ENCODE data around the gene ARAP3.
"Not testable (repeated sequence)": the region's sequence is repeated elsewhere in the genome, so short reads cannot be mapped to it uniquely, and the experiment has no call there.

ARAP3 gene, protein sequence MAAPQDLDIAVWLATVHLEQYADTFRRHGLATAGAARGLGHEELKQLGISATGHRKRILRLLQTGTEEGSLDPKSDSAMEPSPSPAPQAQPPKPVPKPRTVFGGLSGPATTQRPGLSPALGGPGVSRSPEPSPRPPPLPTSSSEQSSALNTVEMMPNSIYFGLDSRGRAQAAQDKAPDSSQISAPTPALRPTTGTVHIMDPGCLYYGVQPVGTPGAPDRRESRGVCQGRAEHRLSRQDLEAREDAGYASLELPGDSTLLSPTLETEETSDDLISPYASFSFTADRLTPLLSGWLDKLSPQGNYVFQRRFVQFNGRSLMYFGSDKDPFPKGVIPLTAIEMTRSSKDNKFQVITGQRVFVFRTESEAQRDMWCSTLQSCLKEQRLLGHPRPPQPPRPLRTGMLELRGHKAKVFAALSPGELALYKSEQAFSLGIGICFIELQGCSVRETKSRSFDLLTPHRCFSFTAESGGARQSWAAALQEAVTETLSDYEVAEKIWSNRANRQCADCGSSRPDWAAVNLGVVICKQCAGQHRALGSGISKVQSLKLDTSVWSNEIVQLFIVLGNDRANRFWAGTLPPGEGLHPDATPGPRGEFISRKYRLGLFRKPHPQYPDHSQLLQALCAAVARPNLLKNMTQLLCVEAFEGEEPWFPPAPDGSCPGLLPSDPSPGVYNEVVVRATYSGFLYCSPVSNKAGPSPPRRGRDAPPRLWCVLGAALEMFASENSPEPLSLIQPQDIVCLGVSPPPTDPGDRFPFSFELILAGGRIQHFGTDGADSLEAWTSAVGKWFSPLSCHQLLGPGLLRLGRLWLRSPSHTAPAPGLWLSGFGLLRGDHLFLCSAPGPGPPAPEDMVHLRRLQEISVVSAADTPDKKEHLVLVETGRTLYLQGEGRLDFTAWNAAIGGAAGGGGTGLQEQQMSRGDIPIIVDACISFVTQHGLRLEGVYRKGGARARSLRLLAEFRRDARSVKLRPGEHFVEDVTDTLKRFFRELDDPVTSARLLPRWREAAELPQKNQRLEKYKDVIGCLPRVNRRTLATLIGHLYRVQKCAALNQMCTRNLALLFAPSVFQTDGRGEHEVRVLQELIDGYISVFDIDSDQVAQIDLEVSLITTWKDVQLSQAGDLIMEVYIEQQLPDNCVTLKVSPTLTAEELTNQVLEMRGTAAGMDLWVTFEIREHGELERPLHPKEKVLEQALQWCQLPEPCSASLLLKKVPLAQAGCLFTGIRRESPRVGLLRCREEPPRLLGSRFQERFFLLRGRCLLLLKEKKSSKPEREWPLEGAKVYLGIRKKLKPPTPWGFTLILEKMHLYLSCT (N-terminal part only)

DNA sequence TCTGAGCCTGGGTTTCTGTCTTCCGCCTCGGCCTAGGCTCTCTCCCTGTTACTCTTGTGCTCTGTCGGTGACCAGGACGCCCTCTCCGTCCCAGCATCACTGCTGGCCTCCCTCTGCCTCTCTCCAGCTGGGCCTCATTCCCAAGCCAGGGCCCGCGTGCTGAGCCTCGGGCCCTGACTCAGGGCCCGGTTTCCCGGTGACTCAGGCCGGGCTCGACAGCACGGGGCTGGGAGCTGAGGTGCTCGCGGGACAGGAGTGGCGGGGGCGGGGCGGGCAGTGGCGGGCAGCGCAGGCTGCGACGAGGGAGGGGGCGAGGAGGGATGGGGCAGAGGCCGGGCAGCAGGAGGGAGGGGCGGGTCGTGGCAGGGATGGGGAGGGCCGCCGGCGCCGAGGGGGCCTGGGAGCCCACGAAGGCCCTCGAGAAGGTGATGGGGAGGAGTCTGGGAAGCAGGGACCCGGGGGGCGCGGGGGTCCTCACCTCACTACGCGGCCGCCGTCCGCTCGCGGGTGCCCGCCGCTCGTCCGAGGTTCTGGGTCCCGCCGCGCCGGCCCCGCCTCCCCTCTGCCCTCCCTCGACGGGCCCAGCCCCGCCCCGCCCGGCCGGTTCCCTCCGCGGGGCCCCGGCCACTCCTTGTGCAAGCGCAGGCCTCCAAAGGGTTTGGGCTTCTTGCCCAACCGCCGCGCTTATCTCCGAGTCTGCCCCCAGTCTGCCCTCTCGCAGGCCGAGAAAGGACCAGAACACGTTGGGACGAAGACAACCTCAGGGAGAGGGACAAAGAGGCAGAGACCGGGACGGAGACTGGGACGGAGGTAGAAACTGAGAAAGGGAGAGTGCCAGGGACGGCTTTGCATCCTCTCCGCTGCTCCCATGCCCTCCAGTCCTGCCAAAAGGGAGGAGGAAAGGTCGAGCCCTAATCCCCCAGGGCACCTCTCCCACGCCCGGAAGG lies at the start of gene ARAP3:
ARAP3 (minus strand) TSS at position 536 of the 947 bp plus-strand sequence. CDS start 1,744 bp downstream, outside the sequence.
- DNase-seq = no peak

DNA sequence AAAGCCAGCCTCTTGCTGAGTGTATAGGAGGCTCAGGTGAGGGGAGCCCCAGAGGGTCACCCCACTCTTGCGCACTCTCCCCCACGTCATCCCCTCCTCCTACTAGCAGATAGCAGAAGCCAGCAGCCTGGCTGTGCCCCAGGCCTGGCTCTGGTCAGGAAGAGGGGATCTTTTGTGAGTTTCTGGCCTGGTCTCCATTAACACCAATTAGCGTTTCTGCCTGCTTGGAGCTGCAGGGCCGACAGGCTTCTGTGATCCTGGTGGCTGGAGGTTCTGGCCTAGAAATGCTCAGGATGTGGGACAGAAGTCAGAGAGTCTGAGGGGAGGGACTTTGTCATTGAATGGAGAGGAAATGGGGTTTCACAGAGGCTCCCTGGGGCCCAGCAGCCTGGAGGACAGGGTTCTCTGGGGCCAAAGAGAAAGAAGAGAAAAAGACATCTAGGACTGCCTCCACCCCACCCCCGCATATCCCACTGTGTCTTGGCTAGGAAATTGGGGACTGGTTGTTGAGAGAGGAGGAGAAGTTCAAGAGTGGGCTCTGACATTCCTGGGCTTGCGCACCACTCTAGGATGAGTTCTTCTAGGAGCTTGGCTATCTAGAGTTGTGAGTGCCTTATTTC lies 47.5 kb upstream of the ARAP3 start:
- no peak for DNase-seq

DNA sequence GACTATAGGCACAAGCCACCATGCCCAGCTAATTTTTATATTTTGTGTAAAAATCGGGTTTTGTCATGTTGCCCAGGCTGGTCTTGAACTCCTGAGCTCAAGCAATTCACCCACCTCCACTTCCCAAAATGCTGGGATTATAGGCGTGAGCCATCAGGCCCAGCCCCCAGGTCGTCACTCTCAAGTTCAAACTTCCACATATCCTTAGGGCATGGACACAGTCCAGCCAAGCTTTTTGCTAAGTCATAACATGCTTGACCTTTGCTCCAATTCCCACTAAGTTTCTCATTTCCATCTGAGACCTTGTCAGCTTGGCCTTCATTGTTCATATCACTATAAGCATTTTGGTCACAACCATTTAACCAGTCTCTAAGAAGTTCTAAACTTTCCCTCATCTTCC lies 43.9 kb upstream of the ARAP3 start:
- DNase-seq = no peak

DNA sequence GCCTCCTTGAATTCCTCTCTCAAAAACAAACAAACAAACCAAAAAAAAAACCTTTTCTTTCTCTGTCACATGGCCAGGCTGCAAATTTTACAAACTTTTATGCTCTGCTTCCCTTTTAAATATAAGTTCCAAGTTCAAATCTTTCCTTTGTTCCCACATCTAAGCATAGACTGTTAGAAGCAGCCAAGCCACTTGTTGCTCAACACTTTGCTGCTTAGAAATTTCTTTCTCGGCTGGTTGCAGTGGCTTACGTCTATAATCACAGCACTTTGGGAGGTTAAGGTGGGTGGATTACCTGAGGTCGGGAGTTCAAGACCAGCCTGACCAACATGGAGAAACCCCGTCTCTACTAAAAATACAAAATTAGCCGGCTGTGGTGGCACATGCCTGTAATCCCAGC lies 43.1 kb upstream of the ARAP3 start:
- DNase-seq = not testable (repeated sequence)

DNA sequence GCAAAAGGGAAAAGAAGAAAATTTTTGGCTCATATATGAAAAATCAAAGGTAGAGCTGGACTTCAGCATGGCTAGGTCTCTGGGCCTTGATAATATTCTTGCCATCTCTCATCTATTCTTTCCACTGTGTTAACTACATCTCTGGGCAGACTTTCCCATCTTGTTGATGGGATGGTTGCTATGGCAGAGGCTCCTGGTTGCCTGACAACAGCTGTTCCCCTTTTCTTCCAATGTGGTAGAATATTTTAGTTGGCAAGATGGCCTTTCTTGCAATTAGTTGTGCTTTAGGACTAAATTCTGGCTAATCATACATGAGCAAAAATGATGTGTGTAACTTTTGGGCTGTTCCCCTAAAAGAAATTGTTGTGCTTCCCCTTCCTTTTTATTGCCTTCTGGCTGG lies 40.2 kb upstream of the ARAP3 start:
- no peak for DNase-seq

DNA sequence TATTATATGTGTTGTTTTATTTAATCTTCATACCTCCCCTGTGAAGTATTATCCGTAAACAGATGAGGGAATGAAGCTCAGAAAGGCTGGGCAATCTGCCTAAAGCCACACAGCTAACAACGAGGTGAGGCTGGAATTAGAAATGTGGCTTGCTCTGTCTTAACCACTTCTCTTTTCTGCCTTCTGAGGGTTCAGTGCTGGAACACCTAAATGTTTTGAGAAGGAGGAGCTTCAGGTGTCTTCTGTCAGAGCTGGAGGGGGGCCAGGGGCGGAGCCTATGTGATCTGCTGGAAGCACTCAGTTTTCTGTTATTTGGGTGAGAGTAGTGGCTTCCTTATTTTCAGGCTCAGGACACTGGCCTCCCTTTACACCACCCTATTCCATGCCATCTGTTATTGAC lies 35.0 kb upstream of the ARAP3 start:
- no peak for DNase-seq

DNA sequence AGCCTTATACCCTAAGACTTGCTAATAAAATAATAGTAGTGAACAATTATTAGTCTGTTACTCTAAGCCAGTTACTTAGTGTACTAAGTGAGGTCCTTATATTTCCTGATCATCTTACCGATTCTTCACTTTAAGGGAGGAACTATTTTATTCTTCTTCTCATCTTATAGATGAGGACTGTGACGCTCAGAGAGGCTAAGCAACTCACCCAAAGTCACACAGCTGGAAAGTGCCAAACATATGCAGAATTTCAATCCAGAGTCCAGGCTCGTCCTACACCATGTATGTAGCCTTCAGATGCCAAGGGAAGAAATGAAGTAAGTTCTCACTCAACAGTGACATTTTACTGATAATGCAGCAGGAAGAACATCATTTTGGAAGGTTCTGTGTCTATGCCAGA lies 34.4 kb upstream of the ARAP3 start:
- DNase-seq = no peak

DNA sequence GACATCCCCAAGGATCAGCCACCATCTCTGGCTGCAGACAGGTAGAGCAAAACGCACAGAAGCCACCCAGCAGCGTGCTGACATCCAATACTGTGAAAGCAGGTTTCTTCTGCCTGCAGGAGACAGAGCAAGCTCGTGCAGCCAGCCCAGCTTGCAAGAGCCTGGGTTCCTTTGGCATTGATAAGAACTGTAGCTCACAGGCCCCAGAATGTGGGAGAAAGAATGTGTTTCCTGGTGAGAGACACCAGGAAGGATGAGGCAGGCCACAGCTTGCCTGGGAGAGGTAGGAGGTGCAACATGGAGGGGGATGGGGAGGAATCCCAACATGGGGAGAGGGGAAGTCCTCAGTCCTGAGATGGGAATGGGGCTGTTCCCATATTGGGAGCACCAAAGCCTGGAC lies 34.0 kb upstream of the ARAP3 start:
- DNase-seq = no peak

DNA sequence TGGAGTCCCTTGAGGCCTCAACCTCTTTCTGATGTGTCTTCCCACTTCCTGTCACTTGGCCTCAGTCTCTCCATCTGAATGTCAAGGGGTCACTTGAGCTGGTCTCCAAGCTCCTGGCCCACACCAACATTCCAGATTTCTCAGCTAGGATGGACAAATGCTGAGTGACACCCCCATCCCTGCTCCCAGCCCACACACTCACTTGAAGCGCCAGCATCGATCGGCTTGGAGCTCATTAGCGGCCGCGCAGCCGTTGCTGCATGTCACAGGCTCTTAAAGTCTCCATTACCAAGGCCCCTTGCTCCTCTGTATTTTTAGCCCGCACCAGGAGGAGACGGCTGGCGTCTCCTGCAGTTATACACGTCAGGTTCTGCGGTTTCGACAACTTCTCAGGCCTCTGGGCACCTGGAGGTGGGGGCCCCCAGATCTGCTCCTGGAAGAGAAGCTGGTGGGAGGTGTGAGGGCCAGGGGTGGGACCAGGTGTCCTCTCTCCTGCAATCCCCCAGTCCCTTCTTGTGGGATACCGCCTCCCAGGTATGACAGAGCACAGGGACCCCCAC lies 33.4 kb upstream of the ARAP3 start:
- peak; percentile 50 for DNase-seq

DNA sequence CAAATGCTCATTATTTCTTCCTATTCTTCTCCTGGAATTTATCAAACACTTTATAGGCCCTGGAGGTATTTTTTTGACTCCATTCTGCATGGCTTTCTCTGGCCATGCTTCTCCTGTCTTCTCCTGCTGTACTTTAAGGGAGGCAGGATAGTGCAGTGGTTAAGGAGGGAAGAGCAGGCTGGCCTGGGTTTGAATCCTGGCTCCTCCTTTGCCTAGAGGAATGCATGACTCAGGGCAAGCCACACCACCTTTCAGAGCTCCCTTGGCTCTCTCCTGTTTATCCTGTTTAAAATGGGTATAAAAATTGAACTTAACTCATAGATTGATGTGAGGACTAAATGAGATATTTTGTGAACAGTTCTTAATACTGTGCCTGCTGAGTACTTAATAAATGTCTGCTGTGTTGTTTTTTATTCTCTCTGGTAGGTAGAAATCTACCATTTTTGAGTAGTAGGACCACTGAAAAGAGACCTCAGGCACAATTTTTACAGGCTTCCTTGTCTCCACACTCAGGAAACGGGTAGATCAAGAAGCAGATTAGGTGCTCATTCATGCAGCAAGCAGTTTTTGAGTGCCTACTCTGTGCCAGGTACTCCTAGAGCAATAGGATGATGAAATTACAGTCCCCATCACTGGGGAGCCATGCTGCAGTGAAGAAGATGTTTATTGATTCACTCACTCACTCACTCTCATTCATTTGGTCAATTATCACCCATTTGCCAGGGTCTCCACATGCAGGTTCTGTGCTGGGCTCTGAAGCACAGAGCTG lies 32.7 kb upstream of the ARAP3 start:
- no peak for DNase-seq

DNA sequence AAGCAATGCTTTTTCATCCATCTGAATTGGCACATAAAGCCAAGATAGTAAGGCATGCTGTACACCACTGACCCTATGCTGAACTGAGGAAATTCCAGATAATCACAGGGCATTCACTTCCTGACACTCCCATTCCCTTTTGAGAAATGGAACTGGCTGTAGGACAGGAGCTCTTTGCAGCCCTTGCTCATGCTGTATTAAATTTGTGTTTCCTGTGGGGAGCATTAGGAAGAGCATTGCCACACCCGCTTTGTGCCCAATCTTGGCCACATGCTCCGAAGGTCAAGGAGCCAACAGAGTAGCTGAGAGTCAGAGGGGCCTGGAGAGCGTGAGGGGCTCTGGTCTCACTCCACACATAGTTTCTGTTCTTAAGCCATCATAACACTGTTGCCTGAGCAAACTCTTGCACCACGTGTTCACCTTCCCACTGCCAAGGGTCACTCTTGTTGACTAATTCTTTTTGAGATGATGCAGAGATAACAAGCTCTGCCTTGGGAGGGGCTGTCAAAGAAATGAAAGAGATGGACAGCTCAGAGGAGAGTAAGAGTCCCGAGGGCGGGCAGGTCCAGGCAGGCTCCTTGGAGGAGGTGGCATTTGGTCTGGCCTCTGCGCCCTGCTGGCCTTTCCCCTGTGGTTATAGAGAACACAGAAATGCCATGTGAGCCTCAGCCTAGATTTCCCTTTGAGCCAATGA lies 31.7 kb upstream of the ARAP3 start:
- DNase-seq = no peak

DNA sequence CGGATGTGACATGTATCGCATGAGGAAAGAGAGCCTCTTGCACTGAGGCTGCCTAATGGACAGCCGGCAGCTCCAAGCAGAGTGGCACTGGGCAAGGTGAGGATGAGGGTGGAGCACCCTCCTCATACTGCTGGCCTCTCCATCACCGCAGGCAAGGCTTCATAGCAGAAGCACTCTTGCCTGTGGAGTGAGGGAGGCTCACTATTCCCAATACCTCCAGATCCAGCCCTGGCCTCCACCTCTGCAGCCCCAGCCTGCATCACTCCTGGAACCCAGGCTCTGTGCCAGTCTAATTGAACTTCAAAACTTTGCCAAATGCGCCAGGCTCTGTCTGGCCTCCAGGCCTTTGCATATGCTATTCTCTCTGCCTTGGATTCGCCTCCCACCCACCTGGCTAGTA lies 29.7 kb upstream of the ARAP3 start:
- no peak for DNase-seq

DNA sequence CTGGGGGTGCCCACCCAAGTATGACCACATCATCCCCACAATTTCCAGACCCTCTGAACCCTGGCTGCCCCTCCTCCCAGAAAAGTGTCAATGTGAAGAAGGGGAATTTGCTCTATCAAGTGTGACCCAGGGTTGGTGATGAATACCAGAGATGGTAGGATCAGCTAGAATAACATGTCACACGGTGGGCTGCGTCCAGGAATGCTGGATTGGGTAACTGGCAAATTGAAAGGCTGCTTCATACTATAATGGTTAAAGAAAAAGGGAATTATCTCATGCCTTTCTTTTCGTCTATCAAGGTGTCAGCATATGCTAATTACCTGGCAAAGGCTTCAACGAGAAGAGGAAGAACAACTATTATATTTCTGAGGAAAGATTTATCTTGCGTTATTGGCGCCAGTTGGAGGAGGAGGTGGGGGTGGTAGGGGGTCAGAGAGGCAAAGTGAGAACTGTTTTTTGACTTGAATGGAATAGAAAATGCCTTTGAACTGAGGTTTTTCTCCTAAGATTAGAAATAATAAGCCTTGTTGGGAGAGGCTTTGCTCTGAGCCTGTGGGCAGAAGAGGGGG lies 27.8 kb upstream of the ARAP3 start:
- DNase-seq = no peak

DNA sequence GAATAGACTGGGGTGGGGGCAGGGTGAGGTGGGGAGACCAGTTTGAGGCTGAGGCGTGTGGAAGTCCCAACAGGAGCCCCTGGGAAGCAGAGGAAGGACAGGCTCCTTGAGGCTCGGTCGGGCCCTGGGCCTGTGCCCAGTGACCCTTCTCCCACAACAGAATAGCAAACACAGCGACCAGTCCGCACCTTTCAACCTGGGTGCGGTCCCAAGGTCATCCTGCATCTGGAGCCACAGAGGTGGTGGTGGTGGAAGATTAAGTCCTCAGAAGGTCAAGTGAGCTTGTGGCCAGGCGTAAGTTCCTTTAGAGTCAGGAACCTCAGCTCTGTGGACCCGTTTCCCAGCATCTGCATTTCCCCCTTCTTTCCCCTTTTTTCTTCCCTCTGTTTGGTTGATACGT lies 26.0 kb upstream of the ARAP3 start:
- no peak for DNase-seq

DNA sequence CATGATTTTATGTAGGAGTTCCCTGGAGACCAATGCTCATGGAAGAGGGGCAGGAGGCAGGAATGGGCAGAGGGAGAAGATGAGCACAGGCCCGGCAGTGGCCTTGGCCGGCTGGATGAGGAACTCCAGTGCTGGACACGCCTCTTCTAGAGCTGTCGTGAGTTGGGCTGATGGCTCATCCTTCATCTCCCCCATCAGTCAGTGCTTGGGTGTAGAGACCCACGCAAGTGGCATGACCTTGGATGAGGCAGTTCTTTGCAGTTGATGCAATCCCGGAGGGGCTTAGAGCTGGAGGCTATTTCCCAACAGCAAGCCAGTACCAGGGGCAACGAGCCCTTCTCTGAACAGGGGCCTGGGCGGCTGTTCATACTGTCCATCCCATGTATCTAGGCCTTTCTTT lies 25.5 kb upstream of the ARAP3 start:
- no peak for DNase-seq

DNA sequence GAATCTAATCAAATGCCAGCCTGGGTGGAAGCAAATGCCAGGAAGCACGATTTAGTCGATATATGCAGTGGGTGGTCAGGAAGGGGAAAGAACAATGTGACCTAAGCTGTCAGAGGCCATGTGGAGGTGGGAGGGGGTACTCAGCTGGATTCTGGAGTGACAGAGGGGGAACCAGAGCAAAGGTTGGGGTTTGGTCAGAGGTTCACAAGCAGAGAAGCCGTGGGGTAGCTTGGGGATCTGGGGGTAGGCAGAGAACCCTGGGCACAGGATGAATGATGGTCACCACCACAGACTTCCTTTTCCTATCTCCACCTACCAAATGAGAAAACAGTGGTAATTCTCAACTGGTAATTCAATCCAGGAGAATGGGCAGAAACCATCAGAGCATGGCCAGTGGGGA lies 24.1 kb upstream of the ARAP3 start:
- DNase-seq = no peak

DNA sequence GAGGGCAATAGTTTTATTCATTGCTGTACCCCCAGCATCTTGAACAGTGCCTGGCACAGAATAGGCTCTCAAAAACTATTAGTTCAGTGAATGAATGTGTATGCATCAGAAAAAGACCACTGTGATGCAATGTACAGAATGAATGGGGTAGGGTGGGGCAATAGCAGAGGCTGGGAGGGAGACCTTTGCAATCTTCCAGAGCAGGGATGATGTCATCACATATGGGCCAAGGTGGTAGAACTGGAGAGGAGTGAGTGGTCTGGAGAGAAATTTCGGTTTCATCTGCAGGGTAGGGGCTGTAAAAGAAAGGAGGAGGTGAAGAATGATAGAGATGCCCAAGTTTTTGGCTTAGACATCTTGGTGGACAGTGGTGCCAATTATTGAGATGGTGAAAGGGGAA lies 23.4 kb upstream of the ARAP3 start:
- no peak for DNase-seq

DNA sequence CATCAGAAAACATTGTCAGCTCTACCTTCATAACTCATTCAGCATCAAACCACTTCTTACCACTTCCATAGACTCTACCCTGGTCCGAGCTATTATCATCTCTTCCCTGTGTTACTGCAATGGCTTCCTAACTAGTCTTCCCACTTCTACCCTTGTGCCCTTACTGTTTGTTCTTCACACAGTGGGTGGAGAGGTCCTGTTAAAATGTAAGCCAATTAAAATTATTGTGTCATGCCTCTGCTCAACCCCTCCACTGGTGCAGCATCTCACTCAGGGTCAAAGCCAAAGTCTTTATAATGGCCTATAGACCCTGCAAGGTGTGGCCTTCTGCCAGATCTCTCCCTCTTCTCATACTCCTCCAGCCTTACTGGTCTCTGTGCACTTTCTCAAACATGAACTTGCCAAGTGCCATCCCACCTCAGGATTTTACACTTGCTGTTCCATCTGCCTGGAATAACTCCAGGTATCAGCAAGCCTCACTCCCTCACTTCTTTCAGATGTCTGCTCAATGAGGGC lies 22.8 kb upstream of the ARAP3 start:
- DNase-seq = no peak

DNA sequence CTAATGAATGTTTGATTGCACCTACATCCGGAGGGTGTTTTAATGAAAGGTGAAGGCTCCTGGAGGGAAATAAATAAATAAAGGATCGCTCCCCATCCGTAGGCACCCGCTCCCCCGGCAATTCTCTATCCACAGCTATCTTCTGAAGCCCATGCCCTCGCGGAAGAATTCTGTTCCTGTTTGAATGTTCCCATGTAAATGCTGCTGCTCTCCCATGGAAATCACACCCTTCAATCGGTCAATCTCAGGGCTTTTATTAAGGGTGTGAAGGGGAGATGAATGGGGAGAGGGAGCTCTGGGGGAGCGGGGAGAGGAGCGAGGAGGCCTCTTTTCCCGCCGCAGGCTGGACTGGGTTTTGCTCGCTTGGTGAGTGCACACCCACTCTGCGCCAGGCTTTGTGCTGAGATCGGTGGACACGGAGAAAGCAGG lies 21.1 kb upstream of the ARAP3 start:
- DNase-seq = no peak
